CD8-positive, alpha-beta memory T cell (primary cell): ENCODE data around the gene CNNM3. TPM values are rescaled to one million over a fixed set of nuclear protein-coding genes. Genes with fewer than 3 reads are reported as not detected.

Experiments used
- CTCF ChIA-PET: fragments of 350-600 bp; sonication (Branson Sonifier 250); formaldehyde crosslinking; loops from one replicate; lab custom pipeline; 2021; ENCODE audit warnings: antibody characterized with exemption; lab: Charles Lee
- POLR2A ChIA-PET: fragments of 350-600 bp; sonication (Branson Sonifier 250); formaldehyde crosslinking; loops from one replicate; lab custom pipeline; 2021; ENCODE audit warnings: antibody characterized with exemption; lab: Charles Lee
- DNase-seq, 5 donors: peaks; one replicate each; pipeline versions ENCODE4 v3.0.0 to v3.0.0-alpha.2; 2020 to 2022; ENCODE audit warnings: mixed read lengths in 1 of 5
- H3K27ac ChIP-seq: one replicate; pipeline ENCODE4 v1.7.0; 2013; ENCODE audit warnings: low read depth, mild to moderate bottlenecking, low read length, moderate library complexity
- H3K27me3 ChIP-seq: 2 replicates; pipeline ENCODE4 v1.7.0; 2013; ENCODE audit warnings: low read length, mild to moderate bottlenecking; ENCODE audit not compliant: insufficient read depth, poor library complexity, severe bottlenecking
- H3K36me3 ChIP-seq: 2 replicates; pipeline ENCODE4 v1.7.0; 2013; ENCODE audit warnings: mild to moderate bottlenecking, low read length, moderate library complexity; ENCODE audit not compliant: insufficient read depth
- H3K4me1 ChIP-seq: 2 replicates; pipeline ENCODE4 v1.7.0; 2013; ENCODE audit warnings: mild to moderate bottlenecking, low read length, moderate library complexity; ENCODE audit not compliant: insufficient read depth
- H3K4me3 ChIP-seq: 2 replicates; pipeline ENCODE4 v1.7.0; 2013; ENCODE audit warnings: mild to moderate bottlenecking, low read length
- H3K9me3 ChIP-seq: 2 replicates; pipeline ENCODE4 v1.7.0; 2013; ENCODE audit warnings: mild to moderate bottlenecking, low read length
- H3K27ac Mint-ChIP-seq, 8 donors: one replicate each; pipeline ENCODE4 v1.8.0; 2020 to 2021; ENCODE audit warnings: mixed read lengths in 8 of 8, mild to moderate bottlenecking in 6 of 8, inconsistent platforms in 3 of 8, moderate library complexity in 3 of 8
- H3K27me3 Mint-ChIP-seq, 2 donors: one replicate each; pipeline ENCODE4 v1.8.0; 2020 to 2021; ENCODE audit warnings: mixed read lengths in 2 of 2, mild to moderate bottlenecking in 1 of 2, moderate library complexity in 1 of 2
- H3K36me3 Mint-ChIP-seq, 3 donors: one replicate each; pipeline ENCODE4 v1.8.0; 2020 to 2021; ENCODE audit warnings: mixed read lengths in 3 of 3, inconsistent platforms in 1 of 3, mild to moderate bottlenecking in 1 of 3
- H3K4me1 Mint-ChIP-seq, 3 donors: one replicate each; pipeline ENCODE4 v1.8.0; 2020 to 2021; ENCODE audit warnings: mixed read lengths in 3 of 3, inconsistent platforms in 1 of 3, mild to moderate bottlenecking in 1 of 3
- H3K4me3 Mint-ChIP-seq, 7 donors: one replicate each; pipeline ENCODE4 v1.8.0; 2020 to 2021; ENCODE audit warnings: mixed read lengths in 7 of 7, mild to moderate bottlenecking in 6 of 7, moderate library complexity in 4 of 7, inconsistent platforms in 2 of 7
- H3K9me3 Mint-ChIP-seq, 5 donors: one replicate each; pipeline ENCODE4 v1.8.0; 2020 to 2022; ENCODE audit warnings: mixed read lengths in 5 of 5, mild to moderate bottlenecking in 3 of 5, moderate library complexity in 2 of 5, inconsistent platforms in 1 of 5
- polyA plus RNA-seq: library from polyadenylated mRNA; unstranded; fragments of 300-500 nt; fragmentation: Illumina TruSeq; gene quantifications from one replicate; pipeline ENCODE4 v1.2.3, GENCODE V29; 2021
- total RNA-seq, 2 experiments: library from RNA; stranded (reverse); gene quantifications; one replicate each; pipeline ENCODE4 v1.2.3, GENCODE V29; 2021

The CNNM3 gene
- total and polyA plus RNA-seq, 3 experiments from 2014 or later, result 13.0 to 36.6 (median 32.6) TPM

DNA sequence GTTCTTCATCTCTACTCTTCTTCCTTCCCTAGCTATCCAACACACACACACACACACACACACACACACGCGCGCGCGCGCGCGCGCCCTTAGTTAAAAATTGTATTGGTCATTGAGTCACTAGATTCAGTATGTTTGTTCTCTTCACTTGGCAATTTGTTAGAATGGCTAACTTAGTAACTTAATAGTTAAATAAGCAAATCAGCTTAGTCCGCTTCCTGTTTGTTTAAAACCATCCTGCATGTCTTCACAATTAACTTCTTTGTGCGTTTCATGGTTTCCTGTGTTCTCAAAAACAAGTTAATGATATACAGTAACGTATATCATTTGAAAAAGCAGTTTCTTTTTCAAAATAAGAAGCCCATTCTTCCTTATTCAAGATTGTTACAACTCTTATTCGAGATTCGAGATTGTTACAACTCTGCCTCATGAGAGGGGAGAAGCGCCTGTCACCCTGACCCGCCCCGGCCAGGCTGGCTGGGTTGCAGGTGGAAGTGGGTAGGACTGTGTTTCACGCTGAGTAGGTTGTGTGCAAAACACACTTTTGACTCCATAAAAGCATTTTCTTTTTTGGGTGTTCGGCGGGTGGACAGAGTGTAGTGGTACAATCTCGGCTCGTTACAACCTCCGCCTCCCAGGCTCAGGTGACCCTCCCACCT is 9.5 kb upstream of the CNNM3 start:
- Mint-ChIP-seq H3K4me1 (peaks cover 26 to 44% (median 28%) of the 10 kb centered on the region in 3 donors), H3K27ac (peak overlapping the region; percentile 91 to 99 (median 98))
- peak; percentile 31 to 76 (median 51) for DNase-seq

GRCh38 chr2:96807127-96807471 is 9.0 kb upstream of the CNNM3 start:
- Mint-ChIP-seq H3K9me3 (no peaks in the 10 kb centered on the region), H3K27ac (peak overlapping the region; percentile 91 to 99 (median 98)), H3K4me3 (peak overlapping the region; percentile 70 to 92 (median 85)), H3K36me3 (peaks cover 0 to 20% (median 3%) of the 10 kb centered on the region in 3 donors), H3K27me3 (no peaks in the 10 kb centered on the region), H3K4me1 (peaks cover 27 to 49% (median 32%) of the 10 kb centered on the region in 3 donors)
- Histone ChIP-seq H3K27me3 (no peaks in the 10 kb centered on the region), H3K36me3 (no peaks in the 10 kb centered on the region), H3K4me3 (peak overlapping the region; percentile 53), H3K9me3 (no peaks in the 10 kb centered on the region), H3K27ac (peak overlapping the region; percentile 69), H3K4me1 (peaks cover 31% of the 10 kb centered on the region)
- DNase-seq, result no peak
- ChIA-PET POLR2A (interaction anchor here (0.6 to 4.7 kb wide), 6 partner anchors 9 to 51 kb away, joined by 3 to 40 read pairs (median 5); partner anchors contain the start of genes ANKRD39 and CNNM3), CTCF (interaction anchor here (0.6 to 3.2 kb wide), 7 partner anchors 8 to 154 kb away, joined by 3 to 16 read pairs (median 6); partner anchors contain the start of genes ANKRD39, CNNM3 and CNNM4)

More for the DNA sequence above, 9.5 kb upstream of the CNNM3 start:
- ChIA-PET POLR2A (interaction anchor here (0.6 to 4.7 kb wide), 6 partner anchors 10 to 51 kb away, joined by 3 to 40 read pairs (median 5); partner anchors contain the start of genes ANKRD39 and CNNM3), CTCF (interaction anchor here (0.6 to 3.2 kb wide), 7 partner anchors 9 to 155 kb away, joined by 3 to 16 read pairs (median 5); partner anchors contain the start of genes ANKRD39, CNNM3 and CNNM4)
- Histone ChIP-seq H3K27ac (peak overlapping the region; percentile 69), H3K36me3 (no peaks in the 10 kb centered on the region), H3K9me3 (no peaks in the 10 kb centered on the region), H3K4me3 (peak overlapping the region; percentile 53), H3K4me1 (peaks cover 36% of the 10 kb centered on the region), H3K27me3 (no peaks in the 10 kb centered on the region)
- H3K9me3 Mint-ChIP-seq, result no peaks in the 10 kb centered on the region
- peak overlapping the region; percentile 70 to 92 (median 85) for H3K4me3 Mint-ChIP-seq
- no peaks in the 10 kb centered on the region for H3K27me3 Mint-ChIP-seq
- peaks cover 0 to 18% (median 3%) of the 10 kb centered on the region in 3 donors for H3K36me3 Mint-ChIP-seq

DNA sequence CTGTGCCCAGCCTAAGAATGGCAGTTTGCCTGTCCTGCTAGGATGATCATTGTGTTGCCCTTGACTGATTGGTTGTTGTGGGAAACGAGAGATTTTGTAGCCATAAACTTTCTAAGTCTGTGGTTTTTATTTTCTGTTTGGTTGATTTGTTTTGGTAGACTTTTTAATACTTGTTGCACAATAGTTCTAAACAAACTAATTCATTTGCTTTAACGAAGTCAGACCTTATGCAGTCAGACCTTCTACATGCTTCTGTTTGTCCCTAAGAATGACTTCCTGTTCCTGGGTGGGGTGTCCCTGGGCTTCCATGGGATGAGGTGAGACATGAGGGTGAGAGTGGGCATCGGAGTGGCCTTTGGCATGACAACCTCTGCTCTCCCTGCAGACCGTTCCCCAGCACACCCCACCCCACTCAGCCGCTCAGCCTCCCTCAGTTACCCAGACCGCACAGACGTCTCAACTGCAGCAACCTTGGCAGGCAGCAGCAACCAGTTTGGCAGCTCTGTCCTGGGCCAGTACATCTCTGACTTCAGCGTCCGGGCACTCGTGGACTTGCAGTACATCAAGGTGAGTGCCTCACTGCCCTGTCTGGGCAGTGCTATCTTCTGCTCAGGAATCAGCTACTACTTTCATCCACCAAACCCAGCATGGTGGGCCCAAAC is 7.8 kb upstream of the CNNM3 start:
- Histone ChIP-seq H3K27me3 (no peaks in the 10 kb centered on the region), H3K9me3 (no peaks in the 10 kb centered on the region), H3K27ac (no peak overlapping the region), H3K36me3 (no peaks in the 10 kb centered on the region), H3K4me1 (peaks cover 24% of the 10 kb centered on the region), H3K4me3 (no peak overlapping the region)
- Mint-ChIP-seq H3K4me3 (peak overlapping the region in 5 of 7 donors; percentile 29 to 57 (median 48)), H3K27ac (peak overlapping the region; percentile 15 to 99 (median 86)), H3K36me3 (peaks cover 0 to 26% (median 5%) of the 10 kb centered on the region in 3 donors), H3K4me1 (peaks cover 34 to 58% (median 41%) of the 10 kb centered on the region in 3 donors), H3K27me3 (no peaks in the 10 kb centered on the region), H3K9me3 (no peaks in the 10 kb centered on the region)
- ChIA-PET CTCF (interaction anchor here (1.3 to 2.3 kb wide), 2 partner anchors 45 to 49 kb away, joined by 3 to 6 read pairs; partner anchors contain the start of gene ANKRD39), POLR2A (interaction anchor here (0.7 to 4.7 kb wide), 2 partner anchors 8 to 48 kb away, joined by 3 to 40 read pairs; partner anchors contain the start of gene CNNM3)
- DNase-seq, result no peak

DNA sequence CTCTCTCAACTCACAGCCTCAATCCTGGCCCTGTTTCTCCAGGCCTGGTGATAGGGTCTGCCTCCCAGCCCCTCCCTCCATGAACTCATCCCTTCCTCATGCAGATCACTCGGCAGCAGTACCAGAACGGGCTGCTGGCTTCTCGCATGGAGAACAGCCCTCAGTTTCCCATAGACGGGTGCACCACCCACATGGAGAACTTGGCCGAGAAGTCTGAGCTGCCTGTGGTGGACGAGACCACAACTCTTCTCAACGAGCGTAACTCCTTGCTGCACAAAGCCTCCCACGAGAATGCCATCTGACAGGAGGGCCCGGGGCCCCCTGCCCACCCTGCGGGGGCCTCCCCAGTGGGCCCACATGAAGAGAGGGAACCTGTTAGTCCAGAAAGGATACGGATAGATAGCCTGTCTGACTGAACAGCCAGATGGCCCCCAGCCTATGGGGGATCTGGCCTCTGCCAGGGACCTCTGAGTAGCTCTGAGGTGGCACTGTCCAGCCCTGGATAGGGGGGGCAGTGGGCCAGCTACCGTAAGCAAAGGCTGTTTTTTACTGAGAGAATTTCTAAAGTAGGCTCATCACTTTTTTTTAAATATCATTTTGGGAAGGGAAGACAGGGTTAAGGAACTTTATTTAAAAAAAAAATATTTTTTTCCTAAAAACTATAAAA is 6.7 kb upstream of the CNNM3 start:
- H3K27ac Mint-ChIP-seq, result peak overlapping the region in 7 of 8 donors; percentile 42 to 91 (median 73)
- H3K4me1 Mint-ChIP-seq, result peaks cover 38 to 63% (median 45%) of the 10 kb centered on the region in 3 donors
- no peak for DNase-seq
- no peaks in the 10 kb centered on the region for H3K9me3 Mint-ChIP-seq
- POLR2A ChIA-PET, result interaction anchor here (0.7 kb wide), 1 partner anchor 49 kb away, joined by 3 read pairs; no protein-coding TSS in a partner anchor
- no peak overlapping the region for H3K4me3 ChIP-seq
- H3K27me3 Mint-ChIP-seq, result no peaks in the 10 kb centered on the region
- H3K27ac ChIP-seq, result no peak overlapping the region
- peaks cover 0 to 26% (median 5%) of the 10 kb centered on the region in 3 donors for H3K36me3 Mint-ChIP-seq
- H3K4me1 ChIP-seq, result peaks cover 24% of the 10 kb centered on the region
- H3K4me3 Mint-ChIP-seq, result no peak overlapping the region
- no peaks in the 10 kb centered on the region for H3K36me3 ChIP-seq
- CTCF ChIA-PET, result interaction anchor here (0.9 to 2.3 kb wide), 4 partner anchors 9 to 48 kb away, joined by 3 to 6 read pairs (median 4); partner anchors contain the start of gene ANKRD39
- no peaks in the 10 kb centered on the region for H3K27me3 ChIP-seq
- no peaks in the 10 kb centered on the region for H3K9me3 ChIP-seq

DNA sequence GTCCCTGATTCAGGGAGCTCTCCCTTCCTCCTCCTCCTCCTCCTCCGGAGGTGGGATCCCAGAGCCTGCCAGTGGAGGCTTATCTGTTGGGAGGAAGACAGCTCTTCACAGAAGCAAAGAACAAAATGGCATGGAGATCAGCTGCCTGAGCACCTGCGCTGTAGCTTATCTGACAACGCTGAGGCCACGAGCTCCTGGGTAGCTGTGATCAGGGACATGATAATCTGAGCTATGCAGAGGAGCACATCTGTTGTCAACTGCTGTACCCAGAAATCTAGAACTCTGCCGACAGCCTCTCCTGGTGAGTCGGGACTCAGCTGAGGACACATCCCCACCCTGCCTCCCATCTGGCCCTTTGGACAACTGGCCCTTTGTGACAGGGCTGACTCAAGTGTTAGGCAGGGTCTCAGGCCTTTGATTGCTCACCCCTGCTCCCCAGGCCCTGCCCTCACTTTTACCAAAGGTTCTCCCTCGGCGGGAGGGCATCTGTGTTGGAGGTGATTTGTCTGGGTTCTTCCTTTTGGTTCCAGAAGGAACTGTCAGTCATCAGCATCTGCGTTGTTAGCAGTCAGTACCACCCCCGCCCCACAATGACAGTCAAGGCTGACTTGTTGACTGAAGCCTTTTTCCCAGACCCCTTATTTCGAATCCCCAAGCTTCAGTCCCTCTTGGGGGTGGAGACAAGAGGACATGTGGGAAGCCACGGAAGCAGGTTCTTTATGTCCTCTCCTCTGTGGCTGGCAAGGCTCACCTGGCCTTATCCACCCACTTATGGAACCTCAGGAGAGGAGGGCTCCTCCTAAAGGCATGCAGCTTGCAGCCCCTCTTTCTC is 5.9 kb upstream of the CNNM3 start:
- CTCF ChIA-PET, result interaction anchor here (0.9 to 1.4 kb wide), 2 partner anchors 9 to 48 kb away, joined by 3 to 5 read pairs; partner anchors contain the start of gene ANKRD39
- peak overlapping the region in 4 of 8 donors; percentile 6 to 47 (median 8) for H3K27ac Mint-ChIP-seq
- POLR2A ChIA-PET, result interaction anchor here (0.6 kb wide), 1 partner anchor 42 kb away, joined by 3 read pairs; no protein-coding TSS in a partner anchor

DNA sequence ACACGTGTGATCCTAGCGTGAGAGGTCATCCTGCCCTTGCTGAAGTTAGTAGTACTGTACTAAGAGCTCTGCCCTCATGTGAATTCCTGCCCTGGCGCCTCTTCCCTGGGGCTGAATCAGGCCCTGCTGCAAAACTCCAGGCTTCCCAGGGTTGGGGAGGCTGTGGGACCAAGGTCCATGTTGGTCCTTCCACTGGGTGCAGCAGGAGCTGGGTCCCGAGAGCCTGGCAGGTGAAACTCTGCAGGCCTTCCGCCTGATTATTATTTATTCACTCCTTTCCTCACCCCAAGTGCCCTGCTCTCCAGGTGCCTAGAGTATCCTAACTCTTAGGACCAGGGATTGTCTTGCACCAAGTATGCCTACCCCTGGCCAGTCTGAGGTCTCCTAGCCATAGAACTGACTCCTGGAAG is 5.3 kb upstream of the CNNM3 start:
- POLR2A ChIA-PET, result no interaction called here
- Mint-ChIP-seq H3K4me3 (peak overlapping the region in 1 of 7 donors; percentile 24), H3K4me1 (peaks cover 43 to 68% (median 54%) of the 10 kb centered on the region in 3 donors), H3K27me3 (no peaks in the 10 kb centered on the region), H3K27ac (peak overlapping the region in 3 of 8 donors; percentile 23 to 60 (median 38)), H3K9me3 (no peaks in the 10 kb centered on the region), H3K36me3 (peaks cover 0 to 29% (median 5%) of the 10 kb centered on the region in 3 donors)
- H3K36me3 ChIP-seq, result no peaks in the 10 kb centered on the region
- no peak for DNase-seq
- peaks cover 29% of the 10 kb centered on the region for H3K4me1 ChIP-seq
- CTCF ChIA-PET, result interaction anchor here (1.4 kb wide), 1 partner anchor 47 kb away, joined by 5 read pairs; the partner anchor contains the start of gene ANKRD39
- no peak overlapping the region for H3K27ac ChIP-seq
- no peaks in the 10 kb centered on the region for H3K9me3 ChIP-seq
- H3K27me3 ChIP-seq, result no peaks in the 10 kb centered on the region
- H3K4me3 ChIP-seq, result no peak overlapping the region

More for the DNA sequence above, 5.9 kb upstream of the CNNM3 start:
- Mint-ChIP-seq H3K4me1 (peaks cover 39 to 65% (median 49%) of the 10 kb centered on the region in 3 donors), H3K9me3 (no peaks in the 10 kb centered on the region), H3K4me3 (no peak overlapping the region), H3K36me3 (peaks cover 0 to 26% (median 5%) of the 10 kb centered on the region in 3 donors), H3K27me3 (no peaks in the 10 kb centered on the region)
- DNase-seq, result no peak
- Histone ChIP-seq H3K9me3 (no peaks in the 10 kb centered on the region), H3K4me1 (peaks cover 27% of the 10 kb centered on the region), H3K27ac (no peak overlapping the region), H3K36me3 (no peaks in the 10 kb centered on the region), H3K27me3 (no peaks in the 10 kb centered on the region), H3K4me3 (no peak overlapping the region)
